Left ventricle myocardium inferior (tissue), 1 donor: ENCODE data around the gene PRDM11. TPM values are rescaled to one million over a fixed set of nuclear protein-coding genes. Genes with fewer than 3 reads are reported as not detected.
A peak's percentile ranks its signal among the peaks of the same experiment; 100 is the strongest.

Experiments
- DNase-seq: peaks from one replicate; pipeline ENCODE4 v3.0.0-alpha.2; 2020
- H3K27ac ChIP-seq: fragments of 200-600 bp; replicated peaks from 2 replicates; pipeline ENCODE4 v1.8.0; 2021
- H3K27me3 ChIP-seq: fragments of 200-600 bp; 2 replicates; pipeline ENCODE4 v1.8.0; 2021; ENCODE audit warnings: low read depth
- H3K36me3 ChIP-seq: fragments of 200-600 bp; 2 replicates; pipeline ENCODE4 v1.8.0; 2021
- H3K4me1 ChIP-seq: fragments of 200-600 bp; 2 replicates; pipeline ENCODE4 v1.8.0; 2021
- H3K4me3 ChIP-seq: fragments of 200-600 bp; 2 replicates; pipeline ENCODE4 v1.8.0; 2021; ENCODE audit warnings: mild to moderate bottlenecking, moderate library complexity
- H3K9me3 ChIP-seq: fragments of 200-600 bp; replicated peaks from 2 replicates; pipeline ENCODE4 v1.8.0; 2021
- intact Hi-C: fragments of 100-400 bp; cut with micrococcal nuclease; formaldehyde crosslinking; loops from one replicate; pipeline ENCODE4 v1.11.0; 2022
- total RNA-seq: library from RNA; stranded (reverse); fragmentation: NEBNext Ultra II Directional; extraction: Animal tissue kit (Norgen Biotek cat#: 25700); gene quantifications from one replicate; pipeline ENCODE4 v1.2.1, GENCODE V29; 2021
- TF ChIP-seq, protein P1 (sequence below): fragments of 200-600 bp; IDR thresholded peaks from 2 replicates; pipeline ENCODE4 v1.8.0; 2021; ENCODE audit warnings: antibody characterized with exemption, mild to moderate bottlenecking, borderline replicate concordance
- donor health status: DM: no; HTN: yes; CAD: no; lungs with severe emphysema.

Gene PRDM11
- total RNA-seq, 1 donor from 2014 or later = 17.2 TPM

DNA sequence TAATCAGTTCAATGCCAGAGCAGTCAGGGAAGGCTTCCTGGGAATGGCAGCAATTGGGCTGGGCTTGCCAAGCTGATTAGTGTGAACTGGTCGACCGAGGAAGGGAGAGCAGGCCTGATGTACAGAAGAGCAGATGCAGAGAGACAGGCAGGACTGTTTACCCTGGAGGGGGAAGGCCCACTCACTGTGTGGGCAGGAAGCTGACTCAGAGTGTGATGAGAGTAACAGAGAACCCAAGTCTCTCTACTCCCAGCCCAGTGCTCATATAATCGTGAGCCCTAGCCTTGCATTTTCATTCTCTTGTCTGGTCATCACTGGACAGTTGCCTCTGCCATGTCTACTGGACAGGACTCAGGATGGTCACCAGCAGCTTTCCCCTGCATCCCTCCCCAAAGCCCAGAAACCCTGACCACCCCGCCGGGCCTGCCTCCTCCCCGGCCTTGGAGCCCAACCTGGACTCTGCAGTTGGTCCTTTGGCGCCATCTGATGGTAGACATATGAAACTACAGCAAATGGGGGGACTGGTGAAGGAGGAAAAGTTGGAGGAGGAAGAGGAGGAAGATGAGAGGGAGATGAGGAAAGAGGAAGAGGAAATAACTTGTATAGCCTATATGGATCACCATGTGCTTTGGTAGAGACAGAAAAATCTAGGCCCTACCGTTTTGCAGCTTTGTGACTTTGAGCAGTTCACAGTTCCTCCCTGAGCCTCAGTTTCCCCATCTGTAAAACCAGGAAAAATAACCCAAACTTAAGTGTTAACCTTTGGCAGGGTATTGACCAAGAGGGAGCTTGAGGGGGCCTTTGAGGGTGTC, 43.4 kb upstream of the PRDM11 start:
- TF ChIP-seq, protein P1, sequence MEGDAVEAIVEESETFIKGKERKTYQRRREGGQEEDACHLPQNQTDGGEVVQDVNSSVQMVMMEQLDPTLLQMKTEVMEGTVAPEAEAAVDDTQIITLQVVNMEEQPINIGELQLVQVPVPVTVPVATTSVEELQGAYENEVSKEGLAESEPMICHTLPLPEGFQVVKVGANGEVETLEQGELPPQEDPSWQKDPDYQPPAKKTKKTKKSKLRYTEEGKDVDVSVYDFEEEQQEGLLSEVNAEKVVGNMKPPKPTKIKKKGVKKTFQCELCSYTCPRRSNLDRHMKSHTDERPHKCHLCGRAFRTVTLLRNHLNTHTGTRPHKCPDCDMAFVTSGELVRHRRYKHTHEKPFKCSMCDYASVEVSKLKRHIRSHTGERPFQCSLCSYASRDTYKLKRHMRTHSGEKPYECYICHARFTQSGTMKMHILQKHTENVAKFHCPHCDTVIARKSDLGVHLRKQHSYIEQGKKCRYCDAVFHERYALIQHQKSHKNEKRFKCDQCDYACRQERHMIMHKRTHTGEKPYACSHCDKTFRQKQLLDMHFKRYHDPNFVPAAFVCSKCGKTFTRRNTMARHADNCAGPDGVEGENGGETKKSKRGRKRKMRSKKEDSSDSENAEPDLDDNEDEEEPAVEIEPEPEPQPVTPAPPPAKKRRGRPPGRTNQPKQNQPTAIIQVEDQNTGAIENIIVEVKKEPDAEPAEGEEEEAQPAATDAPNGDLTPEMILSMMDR = peak; percentile 98
- H3K9me3 ChIP-seq = no peaks in the 10 kb centered on the region
- H3K4me1 ChIP-seq = peaks cover 22% of the 10 kb centered on the region
- no peaks in the 10 kb centered on the region for H3K36me3 ChIP-seq
- no peak overlapping the region for H3K4me3 ChIP-seq
- peak overlapping the region; percentile 47 for H3K27ac ChIP-seq
- H3K27me3 ChIP-seq = peaks cover 5% of the 10 kb centered on the region
- intact Hi-C loops = loop anchor here (2.0 kb wide), 1 partner anchor 166 kb away; no protein-coding TSS in a partner anchor
- DNase-seq = no peak

DNA sequence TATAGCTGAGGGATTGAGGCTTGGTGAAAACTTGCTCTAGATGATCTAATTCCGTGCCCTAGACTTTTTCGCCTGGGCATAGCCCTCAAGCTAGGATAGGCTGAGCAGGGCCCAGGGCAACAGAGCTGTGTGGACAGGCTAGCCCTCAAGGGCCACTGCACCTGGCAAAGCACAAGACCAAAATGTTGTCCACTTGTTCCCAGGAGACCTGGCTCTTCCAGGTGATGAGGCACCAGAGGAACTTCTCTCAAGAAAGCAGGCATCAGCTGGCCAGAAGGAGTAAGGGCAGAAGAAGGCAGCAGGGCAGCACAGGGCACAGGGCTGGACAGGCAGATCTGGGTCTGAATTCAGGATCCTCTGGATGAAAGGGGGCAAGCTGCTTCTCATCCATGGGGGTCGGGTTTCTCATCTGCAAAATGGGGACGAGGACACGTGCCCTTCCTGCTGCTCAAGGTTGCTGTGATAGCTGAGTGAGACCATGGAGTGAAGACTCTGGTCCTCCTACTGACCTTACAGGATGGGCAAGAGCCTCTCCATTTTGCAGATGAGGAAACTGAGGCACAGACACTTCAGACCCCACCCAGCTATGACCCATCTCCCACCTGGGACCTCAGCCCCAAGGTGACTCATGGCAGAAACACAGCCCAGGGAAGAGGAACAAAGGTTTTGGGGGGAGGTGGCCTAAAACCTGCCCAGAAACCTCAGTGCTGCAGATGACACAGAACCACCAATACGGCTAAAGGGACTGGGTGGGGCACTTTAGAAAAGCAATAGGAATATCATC, 42.2 kb upstream of the PRDM11 start:
- no peak for DNase-seq
- intact Hi-C loops = no loop called here
- Histone ChIP-seq H3K4me1 (peaks cover 18% of the 10 kb centered on the region), H3K36me3 (no peaks in the 10 kb centered on the region), H3K9me3 (no peaks in the 10 kb centered on the region), H3K27me3 (peaks cover 5% of the 10 kb centered on the region), H3K4me3 (no peak overlapping the region), H3K27ac (no peak overlapping the region)
- TF ChIP-seq, protein P1 = no peak

GRCh38 chr11:45104790-45105084, 41.7 kb upstream of the PRDM11 start:
- no peak for DNase-seq
- H3K36me3 ChIP-seq = no peaks in the 10 kb centered on the region
- TF ChIP-seq, protein P1 = no peak
- H3K4me3 ChIP-seq = no peak overlapping the region
- intact Hi-C loops = no loop called here
- H3K27me3 ChIP-seq = peaks cover 7% of the 10 kb centered on the region
- no peak overlapping the region for H3K27ac ChIP-seq
- H3K4me1 ChIP-seq = peaks cover 18% of the 10 kb centered on the region
- H3K9me3 ChIP-seq = no peaks in the 10 kb centered on the region

GRCh38 chr11:45105233-45105983, 41.0 kb upstream of the PRDM11 start:
- H3K4me1 ChIP-seq = peaks cover 18% of the 10 kb centered on the region
- intact Hi-C loops = no loop called here
- H3K27me3 ChIP-seq = peaks cover 14% of the 10 kb centered on the region
- H3K27ac ChIP-seq = no peak overlapping the region
- H3K36me3 ChIP-seq = no peaks in the 10 kb centered on the region
- TF ChIP-seq, protein P1 = peak; percentile 95
- H3K4me3 ChIP-seq = no peak overlapping the region
- peak; percentile 82 for DNase-seq
- H3K9me3 ChIP-seq = no peaks in the 10 kb centered on the region

- Histone ChIP-seq H3K27me3 (peaks cover 17% of the 10 kb centered on the region), H3K4me3 (no peak overlapping the region), H3K9me3 (no peaks in the 10 kb centered on the region), H3K36me3 (no peaks in the 10 kb centered on the region), H3K4me1 (peaks cover 18% of the 10 kb centered on the region), H3K27ac (no peak overlapping the region)
- TF ChIP-seq, protein P1 = no peak
- DNase-seq = no peak
- intact Hi-C loops = no loop called here
These were observed 40.5 kb upstream of the PRDM11 start for GRCh38 chr11:45105984-45106375.
